ENCODE measurements around the gene IRX3. TPM values are rescaled to one million over a fixed set of nuclear protein-coding genes. Genes with fewer than 3 reads are reported as not detected.

IRX3 gene
- total RNA-seq, 1 experiment from 2014 or later, result 17.6 TPM

DNA sequence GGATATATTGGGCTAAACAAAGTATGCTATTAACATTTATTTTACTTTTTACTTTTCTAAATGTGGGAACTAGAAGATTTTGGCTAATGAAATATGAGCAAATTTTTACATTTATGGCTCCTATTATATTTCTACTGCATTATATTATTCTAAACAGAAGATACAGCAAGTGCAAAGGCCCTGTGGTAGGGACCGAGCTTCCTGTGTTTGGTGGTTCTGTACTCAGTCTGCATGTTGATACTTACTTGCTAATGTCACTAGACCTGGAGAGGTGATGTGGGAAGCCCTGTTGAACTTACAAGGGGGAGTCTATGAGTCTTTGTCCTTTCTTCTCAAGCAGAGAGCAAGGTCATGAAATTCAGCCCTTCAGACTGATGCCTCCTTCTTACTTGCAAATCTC, 10.0 kb upstream of the IRX3 start:
- BruUV-seq (replicated peaks), result no TSS peak
- POLR2A ChIA-PET, result interaction anchor here (1.0 to 1.5 kb wide), 3 partner anchors 8 to 10 kb away, joined by 3 to 6 read pairs (median 4); no protein-coding TSS in a partner anchor

GRCh38 chr16:54291656-54292487, 5.3 kb upstream of the IRX3 start:
- no peak overlapping the region for H3K4me3 Mint-ChIP-seq (ENCODE audit: unreplicated experiment)
- H3K36me3 Mint-ChIP-seq (ENCODE audit: insufficient read depth, unreplicated experiment), result peaks cover 6% of the 10 kb centered on the region
- no peak overlapping the region for H3K27ac Mint-ChIP-seq (ENCODE audit: low read depth, unreplicated experiment)
- H3K4me1 Mint-ChIP-seq (ENCODE audit: insufficient read depth, unreplicated experiment), result no peaks in the 10 kb centered on the region
- BruUV-seq (replicated peaks), result no TSS peak
- TF ChIP-seq, protein P1, sequence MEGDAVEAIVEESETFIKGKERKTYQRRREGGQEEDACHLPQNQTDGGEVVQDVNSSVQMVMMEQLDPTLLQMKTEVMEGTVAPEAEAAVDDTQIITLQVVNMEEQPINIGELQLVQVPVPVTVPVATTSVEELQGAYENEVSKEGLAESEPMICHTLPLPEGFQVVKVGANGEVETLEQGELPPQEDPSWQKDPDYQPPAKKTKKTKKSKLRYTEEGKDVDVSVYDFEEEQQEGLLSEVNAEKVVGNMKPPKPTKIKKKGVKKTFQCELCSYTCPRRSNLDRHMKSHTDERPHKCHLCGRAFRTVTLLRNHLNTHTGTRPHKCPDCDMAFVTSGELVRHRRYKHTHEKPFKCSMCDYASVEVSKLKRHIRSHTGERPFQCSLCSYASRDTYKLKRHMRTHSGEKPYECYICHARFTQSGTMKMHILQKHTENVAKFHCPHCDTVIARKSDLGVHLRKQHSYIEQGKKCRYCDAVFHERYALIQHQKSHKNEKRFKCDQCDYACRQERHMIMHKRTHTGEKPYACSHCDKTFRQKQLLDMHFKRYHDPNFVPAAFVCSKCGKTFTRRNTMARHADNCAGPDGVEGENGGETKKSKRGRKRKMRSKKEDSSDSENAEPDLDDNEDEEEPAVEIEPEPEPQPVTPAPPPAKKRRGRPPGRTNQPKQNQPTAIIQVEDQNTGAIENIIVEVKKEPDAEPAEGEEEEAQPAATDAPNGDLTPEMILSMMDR (IDR thresholded peaks at IDR 0.05; ENCODE audit: unreplicated experiment), result no peak
- H3K27me3 Mint-ChIP-seq (ENCODE audit: insufficient read depth, unreplicated experiment), result no peaks in the 10 kb centered on the region
- POLR2A ChIA-PET, result interaction anchor here (0.6 kb wide), 1 partner anchor 214 kb away, joined by 3 read pairs; no protein-coding TSS in a partner anchor
- DNase-seq (ENCODE audit: unreplicated experiment), result no peak
- peaks cover 7% of the 10 kb centered on the region for H3K9me3 Mint-ChIP-seq (ENCODE audit: unreplicated experiment)
- intact Hi-C loops (cut with micrococcal nuclease), result no loop called here
- CTCF ChIA-PET, result no interaction called here

More for the DNA sequence above, 10.0 kb upstream of the IRX3 start:
- no peak for DNase-seq (ENCODE audit: unreplicated experiment)
- Mint-ChIP-seq H3K27me3 (ENCODE audit: insufficient read depth, unreplicated experiment) (no peaks in the 10 kb centered on the region), H3K36me3 (ENCODE audit: insufficient read depth, unreplicated experiment) (no peaks in the 10 kb centered on the region), H3K27ac (ENCODE audit: low read depth, unreplicated experiment) (no peak overlapping the region), H3K4me1 (ENCODE audit: insufficient read depth, unreplicated experiment) (no peaks in the 10 kb centered on the region), H3K9me3 (ENCODE audit: unreplicated experiment) (peaks cover 7% of the 10 kb centered on the region), H3K4me3 (ENCODE audit: unreplicated experiment) (no peak overlapping the region)
- CTCF ChIA-PET, result no interaction called here
- TF ChIP-seq, protein P1 (IDR thresholded peaks at IDR 0.05; ENCODE audit: unreplicated experiment), result no peak
- intact Hi-C loops (cut with micrococcal nuclease), result no loop called here

GRCh38 chr16:54290833-54291655, 4.5 kb upstream of the IRX3 start:
- TF ChIP-seq, protein P1 (IDR thresholded peaks at IDR 0.05; ENCODE audit: unreplicated experiment), result no peak
- H3K27me3 Mint-ChIP-seq (ENCODE audit: insufficient read depth, unreplicated experiment), result no peaks in the 10 kb centered on the region
- CTCF ChIA-PET, result no interaction called here
- BruUV-seq (replicated peaks), result no TSS peak
- no peak overlapping the region for H3K4me3 Mint-ChIP-seq (ENCODE audit: unreplicated experiment)
- H3K9me3 Mint-ChIP-seq (ENCODE audit: unreplicated experiment), result peaks cover 7% of the 10 kb centered on the region
- no peaks in the 10 kb centered on the region for H3K4me1 Mint-ChIP-seq (ENCODE audit: insufficient read depth, unreplicated experiment)
- no peak for DNase-seq (ENCODE audit: unreplicated experiment)
- H3K36me3 Mint-ChIP-seq (ENCODE audit: insufficient read depth, unreplicated experiment), result peaks cover 6% of the 10 kb centered on the region
- intact Hi-C loops (cut with micrococcal nuclease), result no loop called here
- H3K27ac Mint-ChIP-seq (ENCODE audit: low read depth, unreplicated experiment), result no peak overlapping the region
- POLR2A ChIA-PET, result interaction anchor here (0.6 kb wide), 1 partner anchor 215 kb away, joined by 3 read pairs; no protein-coding TSS in a partner anchor
